Endothelial cell of umbilical vein (primary cell): ENCODE data around the gene TMEM151B. TPM values are rescaled to one million over a fixed set of nuclear protein-coding genes. Genes with fewer than 3 reads are reported as not detected.

Source experiments
- BruUV-seq: library from RNA; stranded (reverse); fragments of 400-500 nt; replicated peaks from 2 replicates; lab custom pipeline; 2021; lab: Mats Ljungman, UMichigan
- CTCF ChIA-PET: fragments of 300-600, 350-600 bp; sonication (Branson Sonifier 250); formaldehyde crosslinking; loops from one replicate; lab custom pipeline; 2021; ENCODE audit warnings: antibody characterized with exemption, inconsistent platforms; lab: Charles Lee
- POLR2A ChIA-PET: fragments of 300-600, 350-600 bp; sonication (Branson Sonifier 250); formaldehyde crosslinking; loops from one replicate; lab custom pipeline; 2021; ENCODE audit warnings: antibody characterized with exemption, inconsistent platforms; lab: Charles Lee
- DNase-seq: peaks from one replicate; pipeline ENCODE4 v3.0.0-alpha.2; 2011; ENCODE audit warnings: low read depth, low spot score
- FAIRE-seq: peaks from 2 replicates; lab custom pipeline; 2011; peaks lifted over from hg19 to GRCh38; lab: Jason Lieb, UNC
- H2AFZ ChIP-seq: 2 replicates; pipeline ENCODE4 v1.6.0; 2012; ENCODE audit warnings: low read depth, low read length, control low read depth, inconsistent platforms
- H3K27ac ChIP-seq: 2 replicates; pipeline ENCODE4 v1.5.1; 2011; ENCODE audit warnings: low read depth, mild to moderate bottlenecking, control low read depth, low read length, moderate library complexity; ENCODE audit not compliant: insufficient read depth
- H3K27me3 ChIP-seq, 2 experiments: 2 replicates each; pipeline versions ENCODE4 v1.6.0 to v1.6.1; 2011; ENCODE audit warnings: low read length in 2 of 2, mixed read lengths in 1 of 2; ENCODE audit not compliant: control insufficient read depth in 2 of 2, insufficient read depth in 2 of 2
- H3K36me3 ChIP-seq, 2 experiments: 2 replicates in 1 of 2; 3 replicates in 1 of 2; pipeline ENCODE4 v1.5.1; 2011; ENCODE audit warnings: low read length in 2 of 2, mild to moderate bottlenecking in 1 of 2, moderate library complexity in 1 of 2; ENCODE audit not compliant: control insufficient read depth in 2 of 2, insufficient read depth in 2 of 2; ENCODE audit errors: extremely low read depth in 1 of 2
- H3K4me1 ChIP-seq: 3 replicates; pipeline ENCODE4 v1.5.1; 2011; ENCODE audit warnings: mild to moderate bottlenecking, low read length; ENCODE audit not compliant: control insufficient read depth, insufficient read depth; ENCODE audit errors: extremely low read depth
- H3K4me2 ChIP-seq: 2 replicates; pipeline ENCODE4 v1.6.1; 2011; ENCODE audit warnings: low read length, control low read depth, mixed read lengths; ENCODE audit not compliant: insufficient read depth
- H3K4me3 ChIP-seq, 3 experiments: fragments of 200-600 bp in 1 of 3; sonication (generic), shearing (Covaris generic) in 1 of 3; replicated peaks in 1 of 3; 2 replicates each; pipeline ENCODE4 v1.5.1; 2011 to 2016; ENCODE audit warnings: control low read depth in 3 of 3, low read length in 3 of 3, mild to moderate bottlenecking in 2 of 3, inconsistent platforms in 1 of 3, low read depth in 1 of 3, moderate library complexity in 1 of 3; ENCODE audit not compliant: insufficient read depth in 1 of 3
- H3K79me2 ChIP-seq: 2 replicates; pipeline ENCODE4 v1.6.0; 2012; ENCODE audit warnings: low read length, inconsistent platforms; ENCODE audit not compliant: control insufficient read depth, insufficient read depth
- H3K9ac ChIP-seq: replicated peaks from 2 replicates; pipeline ENCODE3; 2011; ENCODE audit warnings: low read length, control low read depth; ENCODE audit not compliant: insufficient read depth; ENCODE audit errors: extremely low read depth
- H3K9me1 ChIP-seq: replicated peaks from 3 replicates; pipeline ENCODE4 v1.6.0; 2011; ENCODE audit warnings: mild to moderate bottlenecking, low read length; ENCODE audit not compliant: control insufficient read depth, insufficient read depth; ENCODE audit errors: extremely low read depth
- H3K9me3 ChIP-seq: replicated peaks from 2 replicates; pipeline ENCODE4 v1.5.1; 2012; ENCODE audit warnings: low read length, inconsistent platforms; ENCODE audit not compliant: control insufficient read depth, insufficient read depth
- H4K20me1 ChIP-seq: replicated peaks from 2 replicates; pipeline ENCODE3; 2011; ENCODE audit warnings: mild to moderate bottlenecking, low read length; ENCODE audit not compliant: control insufficient read depth, insufficient read depth; ENCODE audit errors: extremely low read depth
- EZH2 ChIP-seq: IDR thresholded peaks from 2 replicates; pipeline ENCODE4 v1.6.1; 2012; ENCODE audit warnings: borderline replicate concordance, low read depth, mild to moderate bottlenecking, moderate library complexity, low read length, inconsistent platforms; ENCODE audit not compliant: severe bottlenecking
- FOS ChIP-seq: IDR thresholded peaks from 2 replicates; pipeline ENCODE4 v1.6.1; 2011; ENCODE audit warnings: mild to moderate bottlenecking, low read length, moderate library complexity, borderline replicate concordance; ENCODE audit not compliant: insufficient read depth
- GATA2 ChIP-seq: IDR thresholded peaks from 2 replicates; pipeline ENCODE4 v1.7.0; 2011; ENCODE audit warnings: low read depth, mild to moderate bottlenecking, moderate library complexity, mixed read lengths, low read length; ENCODE audit not compliant: insufficient read length, insufficient read depth
- JUN ChIP-seq: IDR thresholded peaks from 2 replicates; pipeline ENCODE4 v1.6.1; 2011; ENCODE audit warnings: borderline replicate concordance, low read depth; ENCODE audit not compliant: insufficient read length, insufficient read depth
- MAX ChIP-seq: IDR thresholded peaks from 2 replicates; pipeline ENCODE4 v1.6.1; 2011; ENCODE audit not compliant: insufficient read depth, insufficient read length
- MYC ChIP-seq: IDR thresholded peaks from one replicate; pipeline ENCODE4 v1.6.1; 2011; ENCODE audit warnings: mild to moderate bottlenecking, low read depth, low read length
- POLR2A ChIP-seq: IDR thresholded peaks from 2 replicates; pipeline ENCODE4 v1.6.1; 2012; ENCODE audit warnings: low read depth, mild to moderate bottlenecking, control low read depth, low read length
- POLR2AphosphoS5 ChIP-seq: IDR thresholded peaks from 2 replicates; pipeline ENCODE4 v1.6.1; 2012; ENCODE audit warnings: low read depth, mild to moderate bottlenecking, control low read depth, low read length, moderate library complexity; ENCODE audit not compliant: insufficient read depth
- dilution Hi-C: fragments of 300-500 bp; cut with MboI; formaldehyde crosslinking; loops from one replicate; pipeline ENCODE4 v1.15.0; 2019; ENCODE audit warnings: low sequenced_read_pairs; ENCODE audit not compliant: extremely low pct_ligation_motif_present
- intact Hi-C: fragments of 100-400 bp; cut with micrococcal nuclease; formaldehyde crosslinking; loops from one replicate; pipeline ENCODE4 v1.10.0; 2022
- polyA plus RNA-seq, 4 experiments: library from polyadenylated mRNA; depleted of rRNA in 3 of 4; stranded (reverse) in 3 of 4; unstranded in 1 of 4; fragments of >200 nt; gene quantifications; 2 replicates each; pipeline versions ENCODE4 v1.2.1 to v1.2.3, GENCODE V29; 2011 to 2012; ENCODE audit warnings: missing spikeins in 1 of 4
- total RNA-seq: library from RNA; stranded (reverse); gene quantifications from 2 replicates; pipeline ENCODE4 v1.2.3, GENCODE V29; 2021
- TF ChIP-seq, protein P1 (sequence below), 2 donors: IDR thresholded peaks; 1 replicate in 1 of 2; 2 replicates in 1 of 2; pipeline ENCODE4 v1.5.1; 2011; ENCODE audit warnings: low read length in 2 of 2, mild to moderate bottlenecking in 2 of 2, moderate library complexity in 2 of 2, control low read depth in 1 of 2, inconsistent platforms in 1 of 2, low read depth in 1 of 2; ENCODE audit not compliant: insufficient read depth in 1 of 2; ENCODE audit errors: extremely low read depth in 1 of 2

The TMEM151B gene
- total and polyA plus RNA-seq, 2 donors (not counting 3 experiments of a cell fraction or from before 2014, with no cell fraction given), result 0.03 to 0.07 TPM

GRCh38 chr6:44309631-44310030, 39.4 kb downstream of the TMEM151B start:
- no TSS peak for BruUV-seq
- CTCF ChIA-PET, result interaction anchor here (1.2 to 1.4 kb wide), 2 partner anchors 14 to 41 kb away, joined by 3 to 5 read pairs; no protein-coding TSS in a partner anchor
- intact Hi-C loops, result no loop called here

More at GRCh38 chr6:44309631-44310030, 39.4 kb downstream of the TMEM151B start:
- TF ChIP-seq EZH2 (no peak), MAX (no peak), MYC (no peak), POLR2A (no peak), GATA2 (no peak), POLR2AphosphoS5 (no peak), FOS (no peak), JUN (no peak)
- TF ChIP-seq, protein P1, sequence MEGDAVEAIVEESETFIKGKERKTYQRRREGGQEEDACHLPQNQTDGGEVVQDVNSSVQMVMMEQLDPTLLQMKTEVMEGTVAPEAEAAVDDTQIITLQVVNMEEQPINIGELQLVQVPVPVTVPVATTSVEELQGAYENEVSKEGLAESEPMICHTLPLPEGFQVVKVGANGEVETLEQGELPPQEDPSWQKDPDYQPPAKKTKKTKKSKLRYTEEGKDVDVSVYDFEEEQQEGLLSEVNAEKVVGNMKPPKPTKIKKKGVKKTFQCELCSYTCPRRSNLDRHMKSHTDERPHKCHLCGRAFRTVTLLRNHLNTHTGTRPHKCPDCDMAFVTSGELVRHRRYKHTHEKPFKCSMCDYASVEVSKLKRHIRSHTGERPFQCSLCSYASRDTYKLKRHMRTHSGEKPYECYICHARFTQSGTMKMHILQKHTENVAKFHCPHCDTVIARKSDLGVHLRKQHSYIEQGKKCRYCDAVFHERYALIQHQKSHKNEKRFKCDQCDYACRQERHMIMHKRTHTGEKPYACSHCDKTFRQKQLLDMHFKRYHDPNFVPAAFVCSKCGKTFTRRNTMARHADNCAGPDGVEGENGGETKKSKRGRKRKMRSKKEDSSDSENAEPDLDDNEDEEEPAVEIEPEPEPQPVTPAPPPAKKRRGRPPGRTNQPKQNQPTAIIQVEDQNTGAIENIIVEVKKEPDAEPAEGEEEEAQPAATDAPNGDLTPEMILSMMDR (IDR thresholded peaks at IDR 0.05; ENCODE audit: extremely low read depth in 1 of 2, insufficient read depth in 1 of 2, low read depth in 1 of 2, low read length in 2 of 2), result no peak
- Histone ChIP-seq H3K9me1 (no peaks in the 10 kb centered on the region), H3K27ac (no peak overlapping the region), H3K4me2 (no peak overlapping the region), H4K20me1 (no peaks in the 10 kb centered on the region), H3K9ac (no peak overlapping the region), H3K27me3 (no peaks in the 10 kb centered on the region), H3K4me1 (peaks cover 7% of the 10 kb centered on the region), H2AFZ (no peak overlapping the region), H3K4me3 (no peak overlapping the region), H3K36me3 (peaks cover 4 to 34% of the 10 kb centered on the region in 2 experiments), H3K79me2 (peaks cover 9% of the 10 kb centered on the region), H3K9me3 (no peaks in the 10 kb centered on the region)
- FAIRE-seq, result no peak
- POLR2A ChIA-PET, result no interaction called here
- dilution Hi-C loops, result no loop called here
- no peak for DNase-seq
